Gastroesophageal sphincter (tissue), 4 donors: Measurements from ENCODE around the gene TCF4. TPM values are rescaled to one million over a fixed set of nuclear protein-coding genes. Genes with fewer than 3 reads are reported as not detected.

Experiments
- ATAC-seq: fragments of 150-250 bp; one replicate; pipeline ENCODE4 v1.9.1; 2016; ENCODE audit warnings: mild to moderate bottlenecking, moderate library complexity
- H3K27ac ChIP-seq, 4 donors: fragments of 200-600 bp; sonication (generic) in 3 of 4; 1 replicate in 3 of 4; 2 replicates in 1 of 4; pipeline ENCODE4 v1.5.1; 2016 to 2019
- H3K27me3 ChIP-seq: fragments of 200-600 bp; sonication (generic); one replicate; pipeline ENCODE4 v1.5.1; 2019
- H3K36me3 ChIP-seq, 2 donors: fragments of 200-600 bp; sonication (generic); one replicate each; pipeline ENCODE4 v1.5.1; 2019; ENCODE audit warnings: control low read depth in 1 of 2
- H3K4me1 ChIP-seq, 3 donors: fragments of 200-600 bp; sonication (generic); 1 replicate in 2 of 3; 2 replicates in 1 of 3; pipeline ENCODE4 v1.5.1; 2016 to 2019; ENCODE audit warnings: control low read depth in 2 of 3
- H3K4me3 ChIP-seq, 2 donors: fragments of 200-600 bp; sonication (generic); one replicate each; pipeline ENCODE4 v1.5.1; 2019; ENCODE audit warnings: mild to moderate bottlenecking in 1 of 2, moderate library complexity in 1 of 2
- H3K9me3 ChIP-seq, 3 donors: fragments of 200-600 bp; sonication (generic); one replicate each; pipeline ENCODE4 v1.5.1; 2017 to 2019; ENCODE audit warnings: control low read depth in 2 of 3
- CTCF ChIP-seq, 4 experiments: fragments of 200-600 bp in 2 of 4; fragments of 450-650 bp in 2 of 4; sonication (generic) in 1 of 4; IDR thresholded peaks; one replicate each; pipeline ENCODE4 v1.5.1; 2017 to 2019; ENCODE audit warnings: antibody characterized with exemption in 4 of 4, mild to moderate bottlenecking in 2 of 4, moderate library complexity in 2 of 4
- EP300 ChIP-seq: sonication (generic); formaldehyde crosslinking; IDR thresholded peaks from one replicate; pipeline ENCODE4 v1.6.1; 2017; ENCODE audit warnings: antibody characterized with exemption, mild to moderate bottlenecking
- POLR2A ChIP-seq, 2 donors: fragments of 450-650 bp; IDR thresholded peaks; one replicate each; pipeline ENCODE4 v1.6.1; 2017; ENCODE audit warnings: antibody characterized with exemption in 2 of 2, mild to moderate bottlenecking in 2 of 2, moderate library complexity in 1 of 2
- POLR2AphosphoS5 ChIP-seq: sonication (generic); formaldehyde crosslinking; IDR thresholded peaks from one replicate; pipeline ENCODE4 v1.6.1; 2017; ENCODE audit warnings: antibody characterized with exemption
- WGBS, 2 donors: methylation state at CpG; one replicate each; pipeline ENCODE4 v1.1.5; 2018; ENCODE audit warnings: low coverage in 1 of 2; 5-methylcytosine and 5-hydroxymethylcytosine counted together
- total RNA-seq, 4 donors: library from RNA; depleted of rRNA; stranded (reverse); fragments of >200 nt; gene quantifications; one replicate each; pipeline ENCODE4 v1.1.0, GENCODE V29; 2016

TCF4 gene
- total RNA-seq, 4 donors from 2014 or later: 64.1 to 87.6 (median 76.2) TPM

GRCh38 chr18:55302167-55302833 lies 285.7 kb downstream of the TCF4 start:
- H3K36me3 ChIP-seq: no peaks in the 10 kb centered on the region
- ATAC-seq: peak; percentile 23
- peak overlapping the region in 1 of 2 donors; percentile 27 for H3K4me3 ChIP-seq

DNA sequence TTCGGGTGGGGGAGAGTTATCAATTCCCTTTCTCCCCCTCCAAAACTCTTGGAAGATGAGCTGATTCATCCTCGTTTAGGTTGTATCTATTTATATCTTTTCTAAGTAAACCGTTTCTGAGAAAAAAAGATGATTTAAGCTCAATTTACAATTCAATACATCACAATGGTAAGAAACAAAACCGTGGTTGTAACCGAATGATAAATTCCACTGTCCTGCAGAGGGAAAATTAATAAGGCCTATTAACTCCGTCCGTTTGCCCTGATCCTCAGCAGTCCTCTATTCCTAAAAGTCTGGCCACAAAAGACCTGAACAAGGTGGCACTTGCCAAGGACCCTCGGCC lies 286.2 kb downstream of the TCF4 start:
- WGBS, 2 donors: 46 to 48% methylated on average over 6 to 8 of the region's 8 CpGs
- peak overlapping the region in 3 of 4 donors; percentile 18 to 61 (median 50) for H3K27ac ChIP-seq
- no peaks in the 10 kb centered on the region for H3K27me3 ChIP-seq
- no peaks in the 10 kb centered on the region for H3K9me3 ChIP-seq
- H3K4me1 ChIP-seq: peaks cover 0 to 40% (median 6%) of the 10 kb centered on the region in 3 donors
- H3K4me3 ChIP-seq: peak overlapping the region in 1 of 2 donors; percentile 27
- no peak for ATAC-seq
- H3K36me3 ChIP-seq: no peaks in the 10 kb centered on the region
- TF ChIP-seq EP300: no peak
- TF ChIP-seq CTCF (IDR thresholded peaks at IDR 0.05): no peak

More at GRCh38 chr18:55302167-55302833, 285.7 kb downstream of the TCF4 start:
- Histone ChIP-seq H3K9me3 (no peaks in the 10 kb centered on the region), H3K27ac (peak overlapping the region in 3 of 4 donors; percentile 18 to 61 (median 50)), H3K4me1 (peaks cover 0 to 44% (median 6%) of the 10 kb centered on the region in 3 donors), H3K27me3 (no peaks in the 10 kb centered on the region)
- WGBS, 2 donors: 49 to 54% methylated on average over 5 to 8 of the region's 11 CpGs
- TF ChIP-seq CTCF (IDR thresholded peaks at IDR 0.05) (no peak), POLR2A (IDR thresholded peaks at IDR 0.05) (no peak), POLR2AphosphoS5 (no peak), EP300 (no peak)

DNA sequence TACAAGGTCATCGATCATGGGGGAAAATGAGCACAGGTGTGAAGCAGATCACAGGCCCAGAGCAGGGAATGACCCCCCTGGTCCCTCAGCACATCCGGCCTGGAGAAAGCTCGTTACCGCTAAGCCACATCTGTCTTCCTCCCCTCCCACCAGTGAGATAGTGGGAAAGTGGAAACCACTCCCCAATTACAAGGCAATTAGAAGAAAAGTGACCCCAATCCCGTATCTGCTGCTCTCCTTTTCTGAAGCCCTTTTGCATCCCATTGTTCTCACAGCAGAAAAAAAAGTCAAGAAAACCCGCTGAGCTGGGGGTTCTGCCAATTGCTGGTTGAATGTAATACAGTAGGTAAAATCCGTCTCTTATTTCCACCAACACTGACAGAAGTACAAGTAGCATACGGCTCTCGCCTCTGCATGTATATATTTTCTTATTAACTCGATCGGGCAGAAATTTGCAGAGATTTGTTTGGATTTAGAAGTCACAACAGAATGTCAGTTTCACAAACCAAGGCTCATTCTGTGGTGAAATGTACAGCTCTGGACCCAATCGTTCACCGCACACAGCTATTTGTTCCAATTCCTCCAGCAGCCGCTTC lies 287.0 kb downstream of the TCF4 start:
- Histone ChIP-seq H3K4me1 (peaks cover 0 to 35% (median 6%) of the 10 kb centered on the region in 3 donors), H3K36me3 (no peaks in the 10 kb centered on the region), H3K9me3 (no peaks in the 10 kb centered on the region), H3K27me3 (no peaks in the 10 kb centered on the region), H3K27ac (peak overlapping the region in 2 of 4 donors; percentile 19 to 61), H3K4me3 (peak overlapping the region in 1 of 2 donors; percentile 27)
- ATAC-seq: no peak
- 63 to 66% methylated on average over 13 to 14 of the region's 14 CpGs for WGBS, 2 donors
- TF ChIP-seq CTCF (IDR thresholded peaks at IDR 0.05): no peak
- TF ChIP-seq POLR2A (IDR thresholded peaks at IDR 0.05): no peak
- no peak for TF ChIP-seq POLR2AphosphoS5
- TF ChIP-seq EP300: no peak

GRCh38 chr18:55300421-55300935 lies 287.5 kb downstream of the TCF4 start:
- WGBS, 2 donors: 63 to 77% methylated on average over 10 of the region's 11 CpGs
- Histone ChIP-seq H3K27ac (peak overlapping the region in 2 of 4 donors; percentile 19 to 61), H3K27me3 (no peaks in the 10 kb centered on the region), H3K9me3 (no peaks in the 10 kb centered on the region), H3K4me3 (no peak overlapping the region), H3K36me3 (no peaks in the 10 kb centered on the region), H3K4me1 (peaks cover 0 to 35% (median 6%) of the 10 kb centered on the region in 3 donors)
- TF ChIP-seq POLR2AphosphoS5: no peak
- no peak for TF ChIP-seq POLR2A (IDR thresholded peaks at IDR 0.05)
- no peak for TF ChIP-seq CTCF (IDR thresholded peaks at IDR 0.05)
- TF ChIP-seq EP300: no peak
- peak; percentile 11 for ATAC-seq

GRCh38 chr18:55296778-55297177 lies 291.2 kb downstream of the TCF4 start:
- no peak for ATAC-seq
- Histone ChIP-seq H3K9me3 (no peaks in the 10 kb centered on the region), H3K4me1 (peaks cover 0 to 26% (median 0%) of the 10 kb centered on the region in 3 donors), H3K27me3 (no peaks in the 10 kb centered on the region), H3K4me3 (no peak overlapping the region), H3K27ac (no peak overlapping the region), H3K36me3 (no peaks in the 10 kb centered on the region)
- TF ChIP-seq POLR2A (IDR thresholded peaks at IDR 0.05) (no peak), CTCF (IDR thresholded peaks at IDR 0.05) (no peak)
- 78 to 93% methylated on average over 3 of the region's 3 CpGs for WGBS, 2 donors
